ENCODE measurements around the gene DGCR6L.
A peak's percentile ranks its signal among the peaks of the same experiment; 100 is the strongest.
"Not testable (repeated sequence)": the region's sequence is repeated elsewhere in the genome, so short reads cannot be mapped to it uniquely, and the experiment has no call there.

Gene DGCR6L

DNA sequence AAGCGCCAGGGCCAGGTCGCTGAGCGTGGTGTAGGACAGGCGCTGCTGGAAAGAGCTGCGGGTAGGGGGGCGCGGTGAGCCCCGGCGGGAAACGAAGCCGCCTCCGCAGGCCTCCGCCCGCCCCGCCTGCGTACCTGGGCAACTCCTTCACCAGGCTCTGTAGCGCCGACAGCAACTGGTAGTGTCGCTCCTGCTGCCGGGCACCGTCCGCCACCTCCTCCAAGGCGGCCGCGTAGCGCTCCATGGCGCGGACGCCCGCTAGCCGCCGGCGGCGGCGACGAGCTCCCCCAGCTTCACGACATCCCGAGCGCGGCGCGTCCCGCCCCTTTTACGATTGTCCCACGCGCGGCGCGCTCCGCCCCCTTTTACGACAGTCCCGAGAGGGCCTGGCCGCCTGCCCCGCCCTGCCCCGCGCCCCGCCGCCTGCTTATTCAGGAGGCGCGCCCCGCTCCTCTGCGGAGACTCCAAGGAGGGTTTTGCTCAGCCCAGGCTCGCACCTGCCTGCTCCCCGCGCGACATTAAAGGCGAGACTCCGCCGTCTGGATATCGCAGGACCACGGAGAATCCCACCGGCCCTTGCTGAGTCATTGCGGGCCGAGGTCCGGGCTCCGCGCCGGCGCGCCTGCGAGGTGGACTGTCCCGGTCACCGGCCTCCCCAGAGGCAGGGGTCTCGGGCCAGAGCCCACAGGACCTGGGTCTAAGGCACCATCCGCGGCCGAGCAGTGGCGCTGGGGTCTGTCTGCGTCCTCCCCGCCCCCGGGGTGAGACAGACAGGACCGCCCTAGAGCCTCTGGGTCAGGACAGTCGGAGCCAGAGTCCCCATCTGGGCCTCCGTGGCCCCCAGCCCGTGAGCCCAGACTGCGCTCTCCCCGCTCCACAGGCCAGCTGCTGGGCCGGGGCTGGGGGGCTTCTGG lies at the start of gene DGCR6L:
Gene DGCR6L (minus strand): TSS at position 316 of the 914 bp plus-strand sequence. CDS start 72 bp downstream, at position 244.
- DNase-seq (ENCODE audit: low read depth) = peak; percentile 94

DNA sequence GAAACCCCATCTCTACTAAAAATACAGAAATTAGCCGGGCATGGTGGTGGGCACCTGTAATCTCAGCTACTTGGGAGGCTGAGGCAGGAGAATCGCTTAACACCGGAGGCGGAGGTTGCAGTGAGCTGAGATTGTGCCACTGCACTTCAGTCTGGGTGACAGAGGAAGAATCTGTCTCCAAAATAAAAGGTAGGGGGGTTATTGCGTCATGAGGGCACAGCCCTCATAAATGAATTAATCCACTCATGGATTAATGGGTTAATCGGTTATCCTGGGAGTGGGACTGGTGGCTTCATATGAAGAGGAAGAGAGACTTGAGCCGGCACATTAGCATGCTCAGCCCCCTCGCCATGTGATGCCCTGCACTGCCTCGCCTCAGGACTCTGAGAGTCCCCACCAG lies 49.0 kb upstream of the DGCR6L start:
- not testable (repeated sequence) for DNase-seq (ENCODE audit: low read depth)

DNA sequence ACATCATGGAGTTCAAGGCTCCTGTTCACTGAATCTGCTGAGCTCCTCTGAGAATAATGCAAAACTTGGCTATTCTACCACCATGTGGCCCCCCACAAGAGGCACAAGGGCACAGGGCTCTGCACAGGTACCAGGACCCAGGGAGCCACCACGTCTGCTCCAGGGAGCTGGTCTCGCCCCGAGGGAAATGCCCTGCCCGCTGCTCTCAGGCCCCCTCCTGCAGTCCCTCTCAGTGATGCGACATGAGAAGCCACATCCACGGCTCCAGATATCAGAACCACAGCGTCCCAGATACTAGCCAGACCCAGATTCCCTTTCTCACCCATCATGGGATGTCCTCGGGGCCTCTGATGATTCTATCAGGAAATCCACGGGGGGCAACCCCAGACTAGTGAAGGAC lies 47.0 kb upstream of the DGCR6L start:
- DNase-seq (ENCODE audit: low read depth) = not testable (repeated sequence)

DNA sequence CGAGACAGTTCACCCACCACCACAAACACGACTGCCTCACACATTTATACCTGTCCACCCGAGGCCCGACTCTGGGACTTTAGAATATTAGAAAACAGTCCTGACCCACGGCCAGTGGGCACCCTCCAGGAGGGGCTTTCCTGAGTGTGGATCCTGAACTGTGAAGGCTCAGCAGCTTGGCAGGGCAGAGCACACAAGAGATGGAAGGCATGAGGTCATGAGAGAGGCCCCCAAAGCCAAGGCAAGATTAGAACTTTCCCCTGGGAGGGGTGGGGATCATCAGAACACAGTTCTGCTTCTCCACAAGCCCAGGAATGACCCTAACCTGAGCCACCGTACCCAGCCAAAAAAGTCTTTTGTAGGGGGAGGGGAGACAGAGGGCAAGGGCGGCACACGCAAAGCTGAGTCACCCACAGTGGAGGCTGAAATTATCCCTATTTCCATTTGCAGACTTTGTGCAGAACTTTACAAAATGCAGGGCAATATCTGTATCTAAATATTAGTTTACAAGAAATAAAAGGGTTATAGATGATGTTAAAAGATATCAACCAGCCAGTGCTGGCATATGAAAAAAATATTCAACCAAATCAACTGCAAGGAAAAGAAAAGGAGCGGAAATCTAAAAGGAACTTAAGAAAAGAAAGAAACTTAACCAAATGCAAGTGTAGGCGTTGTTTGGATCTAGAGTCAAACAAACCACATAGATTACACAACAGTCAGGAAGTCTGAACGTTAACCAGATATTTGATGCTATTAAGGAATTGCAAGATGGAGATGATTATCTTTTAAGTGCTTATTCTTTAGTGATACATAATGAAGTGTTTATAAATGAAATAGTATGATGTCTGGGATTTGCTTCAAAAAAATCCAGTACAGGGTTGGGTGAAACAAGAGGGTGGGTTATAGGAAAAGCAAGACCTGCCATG lies 44.7 kb upstream of the DGCR6L start:
- not testable (repeated sequence) for DNase-seq (ENCODE audit: low read depth)

DNA sequence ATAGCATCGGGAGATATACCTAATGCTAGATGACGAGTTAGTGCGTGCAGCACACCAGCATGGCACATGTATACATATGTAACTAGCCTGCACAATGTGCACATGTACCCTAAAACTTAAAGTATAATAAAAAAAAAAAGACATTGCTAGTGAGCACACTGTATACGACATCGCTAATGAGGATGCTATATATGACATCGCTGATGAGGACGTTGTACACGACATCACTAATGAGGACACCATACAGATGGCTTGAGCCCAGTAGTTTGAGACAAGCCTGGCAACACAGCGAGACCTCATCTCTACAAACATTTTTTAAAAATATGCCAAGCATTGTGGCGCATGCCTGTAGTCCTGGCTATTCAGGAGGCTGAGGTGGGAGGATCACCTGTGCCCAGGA lies 42.5 kb upstream of the DGCR6L start:
- DNase-seq (ENCODE audit: low read depth) = not testable (repeated sequence)

DNA sequence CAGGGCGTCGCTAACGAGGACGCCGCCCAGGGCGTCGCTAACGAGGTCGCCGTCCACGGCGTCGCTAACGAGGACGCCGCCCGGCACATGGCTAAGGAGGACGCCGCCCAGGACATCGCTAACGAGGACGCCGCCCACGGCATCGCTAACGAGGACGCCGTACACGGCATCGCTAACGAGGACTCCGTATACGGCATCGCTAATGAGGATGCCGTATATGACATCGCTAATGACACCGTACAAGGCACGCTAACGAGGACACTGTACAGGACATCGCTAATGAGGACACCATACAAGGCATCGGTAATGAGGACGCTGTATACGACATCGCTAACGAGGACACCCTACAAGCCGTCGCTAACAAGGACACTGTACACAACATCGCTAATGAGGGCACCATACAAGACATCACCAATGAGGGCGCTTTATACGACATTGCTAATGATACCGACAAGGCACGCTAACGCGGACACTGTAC lies 41.9 kb upstream of the DGCR6L start:
- DNase-seq (ENCODE audit: low read depth) = not testable (repeated sequence)

DNA sequence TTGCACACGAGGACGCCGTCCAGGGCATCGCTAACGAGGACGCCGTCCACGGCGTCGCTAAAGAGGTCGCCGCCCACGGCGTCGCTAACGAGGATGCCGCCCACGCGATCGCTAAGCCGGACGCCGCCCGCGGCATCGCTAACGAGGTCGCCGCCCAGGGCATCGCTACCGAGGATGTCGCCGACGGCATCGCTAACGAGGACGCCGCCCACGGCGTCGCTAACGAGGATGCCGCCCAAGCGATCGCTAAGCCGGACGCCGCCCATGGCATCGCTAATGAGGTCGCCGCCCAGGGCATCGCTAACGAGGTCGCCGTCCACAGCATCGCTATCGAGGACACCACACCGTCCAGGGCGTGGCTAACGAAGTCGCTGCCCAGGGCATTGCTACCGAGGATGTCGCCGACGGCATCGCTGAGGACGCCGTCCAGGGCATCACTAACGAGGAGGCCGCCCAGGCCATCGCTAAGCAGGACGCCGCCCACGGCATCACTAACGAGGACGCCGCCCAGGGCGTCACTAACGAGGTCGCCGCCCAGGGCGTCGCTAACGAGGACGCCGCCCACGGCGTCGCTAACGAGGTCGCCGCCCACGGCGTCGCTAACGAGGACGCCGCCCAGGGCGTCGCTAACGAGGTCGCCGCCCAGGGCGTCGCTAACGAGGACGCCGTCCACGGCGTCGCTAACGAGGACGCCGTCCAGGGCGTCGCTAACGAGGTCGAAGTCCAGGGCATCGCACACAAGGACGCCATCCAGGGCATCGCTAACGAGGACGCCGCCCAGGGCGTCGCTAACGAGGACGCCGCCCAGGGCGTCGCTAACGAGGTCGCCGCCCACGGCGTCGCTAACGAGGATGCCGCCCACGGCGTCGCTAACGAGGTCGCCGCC lies 41.2 kb upstream of the DGCR6L start:
- DNase-seq (ENCODE audit: low read depth) = not testable (repeated sequence)

DNA sequence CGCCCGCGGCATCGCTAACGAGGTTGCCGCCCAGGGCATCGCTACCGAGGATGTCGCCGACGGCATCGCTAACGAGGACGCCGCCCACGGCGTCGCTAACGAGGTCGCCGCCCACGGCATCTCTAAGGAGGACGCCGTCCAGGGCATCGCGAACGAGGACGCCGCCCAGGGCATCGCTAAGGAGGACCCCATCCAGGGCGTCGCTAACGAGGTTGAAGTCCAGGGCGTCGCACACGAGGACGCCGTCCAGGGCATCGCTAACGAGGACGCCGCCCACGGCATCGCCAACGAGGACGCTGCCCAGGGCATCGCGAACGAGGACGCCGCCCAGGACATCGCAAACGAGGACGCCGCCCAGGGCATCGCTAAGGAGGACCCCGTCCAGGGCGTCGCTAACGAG lies 40.4 kb upstream of the DGCR6L start:
- DNase-seq (ENCODE audit: low read depth) = not testable (repeated sequence)

DNA sequence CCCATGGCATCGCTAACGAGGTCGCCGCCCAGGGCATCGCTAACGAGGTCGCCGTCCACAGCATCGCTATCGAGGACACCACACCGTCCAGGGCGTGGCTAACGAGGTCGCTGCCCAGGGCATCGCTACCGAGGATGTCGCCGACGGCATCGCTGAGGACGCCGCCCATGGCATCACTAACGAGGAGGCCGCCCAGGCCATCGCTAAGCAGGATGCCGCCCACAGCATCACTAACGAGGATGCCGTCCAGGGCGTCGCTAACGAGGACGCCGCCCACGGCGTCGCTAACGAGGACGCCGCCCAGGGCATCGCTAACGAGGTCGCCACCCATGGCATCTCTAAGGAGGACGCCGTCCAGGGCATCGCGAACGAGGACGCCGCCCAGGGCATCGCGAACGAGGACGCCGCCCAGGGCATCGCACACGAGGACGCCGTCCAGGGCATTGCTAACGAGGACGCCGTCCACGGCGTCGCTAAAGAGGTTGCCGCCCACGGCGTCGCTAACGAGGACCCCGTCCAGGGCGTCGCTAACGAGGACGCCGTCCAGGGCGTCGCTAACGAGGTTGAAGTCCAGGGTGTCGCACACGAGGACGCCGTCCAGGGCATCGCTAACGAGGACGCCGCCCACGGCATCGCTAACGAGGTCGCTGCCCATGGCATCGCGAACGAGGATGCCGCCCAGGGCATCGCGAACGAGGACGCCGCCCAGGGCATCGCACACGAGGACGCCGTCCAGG lies 38.8 kb upstream of the DGCR6L start:
- DNase-seq (ENCODE audit: low read depth) = not testable (repeated sequence)

DNA sequence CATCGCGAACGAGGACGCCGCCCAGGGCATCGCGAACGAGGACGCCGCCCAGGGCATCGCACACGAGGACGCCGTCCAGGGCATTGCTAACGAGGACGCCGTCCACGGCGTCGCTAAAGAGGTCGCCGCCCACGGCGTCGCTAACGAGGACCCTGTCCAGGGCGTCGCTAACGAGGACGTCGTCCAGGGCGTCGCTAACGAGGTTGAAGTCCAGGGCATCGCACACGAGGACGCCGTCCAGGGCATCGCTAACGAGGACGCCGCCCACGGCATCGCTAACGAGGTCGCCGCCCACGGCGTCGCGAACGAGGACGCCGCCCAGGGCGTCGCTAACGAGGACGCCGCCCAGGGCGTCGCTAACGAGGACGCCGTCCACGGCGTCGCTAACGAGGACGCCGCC lies 38.1 kb upstream of the DGCR6L start:
- DNase-seq (ENCODE audit: low read depth) = not testable (repeated sequence)

DNA sequence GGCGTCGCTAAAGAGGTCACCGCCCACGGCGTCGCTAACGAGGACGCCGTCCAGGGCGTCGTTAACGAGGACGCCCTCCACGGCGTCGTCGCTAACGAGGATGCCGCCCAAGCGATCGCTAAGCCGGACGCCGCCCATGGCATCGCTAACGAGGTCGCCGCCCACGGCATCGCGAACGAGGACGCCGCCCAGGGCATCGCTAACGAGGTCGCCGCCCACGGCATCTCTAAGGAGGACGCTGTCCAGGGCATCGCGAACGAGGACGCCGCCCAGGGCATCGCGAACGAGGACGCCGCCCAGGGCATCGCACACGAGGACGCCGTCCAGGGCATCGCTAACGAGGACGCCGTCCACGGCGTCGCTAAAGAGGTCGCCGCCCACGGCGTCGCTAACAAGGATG lies 37.0 kb upstream of the DGCR6L start:
- DNase-seq (ENCODE audit: low read depth) = not testable (repeated sequence)

DNA sequence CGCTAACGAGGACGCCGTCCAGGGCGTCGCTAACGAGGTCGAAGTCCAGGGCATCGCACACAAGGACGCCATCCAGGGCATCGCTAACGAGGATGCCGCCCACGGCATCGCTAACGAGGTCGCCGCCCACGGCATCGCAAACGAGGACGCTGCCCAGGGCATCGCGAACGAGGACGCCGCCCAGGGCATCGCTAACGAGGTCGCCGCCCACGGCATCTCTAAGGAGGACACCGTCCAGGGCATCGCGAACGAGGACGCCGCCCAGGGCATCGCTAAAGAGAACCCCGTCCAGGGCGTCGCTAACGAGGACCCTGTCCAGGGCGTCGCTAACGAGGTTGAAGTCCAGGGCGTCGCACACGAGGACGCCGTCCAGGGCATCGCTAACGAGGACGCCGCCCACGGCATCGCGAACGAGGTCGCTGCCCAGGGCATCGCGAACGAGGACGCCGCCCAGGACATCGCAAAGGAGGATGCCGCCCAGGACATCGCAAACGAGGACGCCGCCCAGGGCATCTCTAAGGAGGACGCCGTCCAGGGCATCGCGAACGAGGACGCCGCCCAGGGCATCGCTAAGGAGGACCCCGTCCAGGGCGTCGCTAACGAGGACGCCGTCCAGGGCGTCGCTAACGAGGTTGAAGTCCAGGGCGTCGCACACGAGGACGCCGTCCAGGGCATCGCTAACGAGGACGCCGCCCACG lies 36.2 kb upstream of the DGCR6L start:
- DNase-seq (ENCODE audit: low read depth) = not testable (repeated sequence)

DNA sequence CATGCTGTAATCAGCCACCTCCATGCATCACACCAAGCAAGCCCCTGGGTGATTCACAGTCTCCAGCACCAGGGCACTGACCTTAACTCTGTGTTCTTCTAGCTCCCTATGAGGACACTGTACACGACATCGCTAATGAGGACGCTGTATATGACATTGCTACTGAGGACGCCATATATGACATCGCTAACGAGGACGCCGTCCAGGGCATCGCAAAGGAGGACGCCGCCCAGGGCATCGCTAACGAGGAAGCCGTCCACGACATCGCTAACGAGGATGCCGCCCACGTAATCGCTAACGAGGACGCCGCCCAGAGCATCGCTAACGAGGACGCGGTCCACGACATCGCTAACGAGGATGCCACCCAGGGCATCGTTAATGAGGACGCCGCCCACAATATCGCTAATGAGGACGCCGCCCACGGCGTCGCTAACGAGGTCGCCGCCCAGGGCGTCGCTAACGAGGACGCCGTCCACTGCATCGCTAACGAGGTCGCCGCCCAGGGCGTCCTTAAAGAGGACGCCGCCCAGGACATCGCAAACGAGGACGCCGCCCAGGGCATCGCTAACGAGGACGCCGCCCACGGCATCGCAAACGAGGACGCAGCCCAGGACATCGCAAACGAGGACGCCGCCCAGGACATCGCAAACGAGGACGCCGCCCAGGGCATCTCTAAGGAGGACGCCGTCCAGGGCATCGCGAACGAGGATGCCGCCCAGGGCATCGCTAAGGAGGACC lies 34.5 kb upstream of the DGCR6L start:
- no peak for DNase-seq (ENCODE audit: low read depth)

DNA sequence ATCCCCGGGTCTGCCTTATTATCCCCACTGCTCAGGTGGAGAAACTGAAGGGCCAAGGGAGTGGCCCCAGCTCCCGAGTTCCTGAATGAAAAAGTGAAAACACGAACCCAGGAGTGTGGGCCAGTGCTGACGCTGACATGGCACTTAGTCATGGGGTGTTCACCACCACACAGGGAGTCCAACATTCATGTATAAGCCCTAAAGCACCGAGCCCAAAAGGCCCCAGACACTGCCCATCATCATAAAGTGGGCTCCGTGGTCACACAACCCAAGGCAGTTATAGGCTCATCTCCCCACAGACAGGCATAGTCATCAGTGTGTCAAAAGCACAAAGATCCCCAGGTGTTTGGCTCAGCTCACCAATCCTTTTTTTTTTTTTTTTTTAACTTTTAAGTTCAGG lies 32.7 kb upstream of the DGCR6L start:
- DNase-seq (ENCODE audit: low read depth) = not testable (repeated sequence)

DNA sequence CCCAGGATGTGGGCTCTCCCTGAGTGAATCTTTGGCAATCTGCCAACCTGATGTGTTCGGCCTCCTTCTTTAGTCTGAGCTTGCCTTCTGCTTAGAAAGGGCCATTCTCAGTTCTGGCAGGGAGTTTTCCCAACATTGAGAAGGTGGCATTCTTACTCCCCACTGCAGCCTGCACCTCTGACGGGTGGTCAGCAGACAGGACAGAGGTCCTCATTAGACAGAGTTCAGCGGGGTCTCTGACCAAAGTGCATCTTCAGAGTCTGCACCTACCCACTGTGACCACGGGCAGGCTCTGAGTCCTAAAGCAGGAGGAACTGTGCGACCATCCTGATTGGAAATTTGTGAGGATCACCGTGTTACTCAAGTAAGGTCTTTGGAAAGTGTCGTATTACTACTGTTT lies 26.7 kb upstream of the DGCR6L start:
- not testable (repeated sequence) for DNase-seq (ENCODE audit: low read depth)

DNA sequence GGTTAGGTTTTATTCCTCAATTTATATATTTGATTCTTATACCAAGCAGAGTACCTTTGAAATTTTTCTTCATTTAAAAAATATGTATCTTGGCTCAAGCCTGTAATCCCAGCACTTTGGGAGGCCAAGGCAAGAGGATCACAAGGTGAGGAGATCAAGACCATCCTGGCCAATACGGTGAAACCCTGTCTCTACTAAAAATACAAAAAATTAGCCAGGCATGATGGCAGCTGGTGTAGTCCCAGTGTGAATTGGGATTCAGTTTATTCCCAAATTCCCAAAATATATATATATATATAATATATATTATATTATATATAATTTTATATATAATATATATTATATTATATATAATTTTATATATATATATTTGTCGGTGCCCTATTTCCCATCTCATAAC lies 18.4 kb upstream of the DGCR6L start:
- not testable (repeated sequence) for DNase-seq (ENCODE audit: low read depth)

DNA sequence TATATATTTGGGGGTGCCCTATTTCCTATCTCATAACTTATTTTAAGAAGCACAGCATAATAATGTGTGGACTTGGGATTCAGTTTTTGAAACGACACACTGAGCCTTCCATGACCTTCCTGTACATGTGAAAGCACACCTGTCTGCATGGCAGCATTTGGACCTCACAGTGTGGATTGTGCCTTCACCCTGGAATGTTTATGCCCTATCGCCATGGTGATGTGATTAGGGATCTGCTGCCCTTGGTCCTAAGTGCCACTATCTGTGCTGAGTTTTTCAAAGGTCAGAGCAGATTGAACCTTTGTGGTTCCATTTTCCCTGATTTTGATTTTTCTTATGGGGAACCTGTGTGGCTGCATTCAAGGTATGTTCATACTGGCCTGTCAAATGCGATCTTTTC lies 17.9 kb upstream of the DGCR6L start:
- not testable (repeated sequence) for DNase-seq (ENCODE audit: low read depth)

DNA sequence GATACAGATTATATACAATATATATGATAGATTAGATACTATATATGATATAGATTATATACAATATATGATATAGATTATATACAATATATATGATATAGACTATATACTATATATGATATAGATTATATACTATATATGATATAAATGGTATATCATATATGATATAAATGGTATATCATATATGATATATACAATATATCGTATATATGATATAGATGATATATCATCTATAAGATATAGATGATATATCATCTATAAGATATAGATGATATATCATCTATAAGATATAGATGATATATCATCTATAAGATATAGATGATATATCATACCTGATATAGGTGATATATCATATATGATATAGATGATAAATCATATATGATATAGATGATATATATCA lies 16.7 kb upstream of the DGCR6L start:
- DNase-seq (ENCODE audit: low read depth) = not testable (repeated sequence)

DNA sequence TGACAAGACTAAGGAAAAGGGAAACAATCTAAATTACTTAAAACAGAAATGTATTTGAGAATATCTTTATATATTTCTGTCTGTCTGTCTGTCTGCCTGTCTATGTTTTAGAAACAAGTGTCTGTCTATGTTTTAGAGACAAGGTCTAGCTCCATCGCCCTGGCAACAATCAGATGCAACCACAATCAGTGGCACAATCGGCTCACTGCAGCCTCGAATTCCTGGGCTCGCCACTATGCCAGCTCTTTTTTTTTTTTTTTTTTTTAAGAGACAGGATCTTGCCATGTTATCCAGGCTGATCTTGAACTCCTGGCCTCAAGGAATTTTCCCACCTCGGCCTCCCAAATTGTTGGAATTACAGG lies 8.7 kb upstream of the DGCR6L start:
- DNase-seq (ENCODE audit: low read depth) = not testable (repeated sequence)

Measured in T-helper 22 cell (primary cell).